Anterior cingulate cortex (tissue), 58 donors: ENCODE data around the gene ADCY1.

Source experiments
- DNase-seq, 58 donors: peaks; one replicate each; lab custom pipeline; 2025; lab: John Stamatoyannopoulos, UW

The ADCY1 gene

DNA sequence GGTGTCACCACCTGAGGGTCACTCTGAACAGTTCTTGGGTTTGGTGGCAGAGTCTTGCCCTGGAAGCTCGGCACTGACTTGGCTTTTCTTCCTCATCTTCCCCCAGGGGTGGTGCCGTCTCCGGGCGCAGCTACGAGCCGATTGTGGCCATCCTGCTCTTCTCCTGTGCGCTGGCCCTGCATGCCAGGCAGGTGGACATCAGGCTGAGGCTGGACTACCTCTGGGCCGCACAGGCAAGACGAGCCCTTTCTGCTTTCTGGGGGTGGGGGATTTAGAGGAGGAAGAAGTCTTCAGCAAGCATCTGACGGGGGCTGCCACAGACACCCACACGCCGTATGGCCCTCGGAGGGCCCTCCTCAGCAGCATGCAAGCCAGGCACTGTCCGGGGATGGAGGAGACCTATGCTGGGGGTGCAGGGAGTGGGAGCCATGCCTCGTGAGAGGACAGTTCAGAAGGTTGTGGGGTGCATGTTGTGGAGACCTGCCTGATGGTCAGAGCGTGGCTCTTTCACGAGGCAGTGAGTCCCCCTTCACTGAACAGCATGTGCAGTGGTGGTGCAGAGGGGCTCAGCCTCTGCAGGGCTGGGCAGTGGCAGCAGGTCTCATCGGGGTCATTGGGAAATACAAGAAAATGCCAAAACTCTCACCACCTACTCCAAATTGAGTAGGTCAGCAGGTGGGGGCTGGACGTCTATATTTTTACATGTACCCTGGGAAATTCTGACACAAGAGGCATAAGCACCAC, 112.4 kb downstream of the ADCY1 start:
- no peak for DNase-seq

DNA sequence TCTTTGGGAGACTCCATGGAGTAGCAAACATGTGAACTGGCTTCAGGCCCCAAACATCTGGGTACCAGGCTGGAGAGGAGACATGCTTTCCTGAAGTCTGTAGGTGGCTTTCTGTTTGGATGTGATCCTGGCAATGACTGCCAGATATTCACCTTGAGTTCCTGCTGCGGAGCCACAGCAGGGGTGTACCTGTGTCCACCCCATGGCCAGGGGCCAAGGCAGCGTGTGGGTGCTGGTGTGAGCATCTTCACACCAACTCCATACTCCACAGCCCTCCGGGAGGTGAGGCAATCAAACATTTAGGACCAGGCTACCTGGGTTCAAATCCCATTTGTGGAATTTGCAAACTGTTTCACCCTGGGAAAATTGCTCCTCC, 113.0 kb downstream of the ADCY1 start:
- no peak for DNase-seq

DNA sequence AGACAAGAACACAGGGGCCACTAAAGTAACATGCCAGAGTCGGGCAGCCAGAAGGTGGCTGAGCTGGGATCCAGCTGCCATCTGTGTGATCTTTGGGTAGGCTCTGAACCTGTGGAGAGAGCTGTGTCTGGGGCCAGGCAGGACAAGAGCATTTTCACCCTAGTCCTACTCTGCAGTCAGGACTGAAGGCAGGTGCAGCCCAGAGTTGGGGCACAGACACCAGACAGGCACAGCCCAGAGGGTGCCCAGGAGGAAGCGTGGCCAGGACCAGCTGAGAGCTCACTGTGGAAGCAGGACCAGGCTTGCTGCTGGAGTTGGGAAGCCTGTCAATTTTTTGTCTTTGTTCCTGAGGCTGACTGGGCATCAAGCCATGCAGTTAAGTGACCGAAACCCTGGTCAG, 113.6 kb downstream of the ADCY1 start:
- peak in 3 of 58 donors; percentile 3 to 29 (median 21) for DNase-seq

DNA sequence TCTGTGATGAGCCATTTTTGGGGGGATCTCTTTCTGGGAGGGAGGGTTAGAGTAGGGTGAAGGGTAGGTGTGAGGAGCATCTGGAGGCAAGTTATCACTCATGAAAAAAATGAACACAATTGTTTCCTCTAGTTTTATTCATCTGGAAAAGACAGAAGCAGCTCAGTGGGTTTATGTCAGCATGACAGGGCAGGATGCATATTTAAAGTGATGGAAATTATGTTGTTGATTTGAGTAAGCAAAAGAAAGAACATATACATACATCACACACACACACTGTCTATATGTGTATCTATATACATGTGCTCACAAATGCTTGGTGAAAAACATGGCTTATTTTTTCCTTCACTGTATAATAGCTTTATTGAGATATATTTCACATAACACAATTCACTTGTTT, 114.2 kb downstream of the ADCY1 start:
- no peak for DNase-seq

DNA sequence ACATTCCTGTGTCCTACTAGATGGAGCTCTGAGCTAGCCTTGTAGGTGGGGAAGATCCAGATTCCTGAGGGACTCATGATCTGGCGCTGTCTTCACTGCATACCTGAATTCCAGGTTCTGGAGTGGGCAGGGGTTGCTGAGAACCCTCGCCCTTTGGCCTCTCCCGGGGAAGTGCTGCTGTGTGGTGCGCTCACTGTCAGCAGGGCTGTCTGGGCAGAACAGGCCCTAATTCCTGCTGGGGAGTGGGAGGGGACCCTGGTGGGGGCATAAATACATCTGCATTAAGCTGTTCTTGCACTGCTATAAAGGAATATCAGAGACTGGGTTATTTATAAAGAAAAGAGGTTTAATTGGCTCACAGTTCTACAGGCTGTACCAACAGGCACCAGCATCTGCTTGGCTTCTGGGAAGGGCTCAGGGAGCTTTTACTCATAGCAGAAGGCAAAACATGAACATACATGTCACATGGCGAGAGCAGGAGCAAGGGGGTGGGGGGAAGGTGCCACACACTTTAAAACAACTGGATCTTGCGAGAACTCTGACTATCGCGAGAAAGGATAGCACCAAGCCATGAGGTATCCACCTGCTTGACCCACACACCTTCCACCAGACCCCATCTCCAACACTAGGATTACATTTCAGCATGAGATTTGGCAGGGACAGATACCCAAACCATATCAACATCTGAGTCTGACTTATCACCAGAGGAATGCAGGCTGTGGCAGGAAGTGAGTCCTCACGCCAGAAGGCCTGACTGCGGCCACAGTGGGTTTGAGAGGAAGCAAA, 115.0 kb downstream of the ADCY1 start:
- DNase-seq, result no peak

DNA sequence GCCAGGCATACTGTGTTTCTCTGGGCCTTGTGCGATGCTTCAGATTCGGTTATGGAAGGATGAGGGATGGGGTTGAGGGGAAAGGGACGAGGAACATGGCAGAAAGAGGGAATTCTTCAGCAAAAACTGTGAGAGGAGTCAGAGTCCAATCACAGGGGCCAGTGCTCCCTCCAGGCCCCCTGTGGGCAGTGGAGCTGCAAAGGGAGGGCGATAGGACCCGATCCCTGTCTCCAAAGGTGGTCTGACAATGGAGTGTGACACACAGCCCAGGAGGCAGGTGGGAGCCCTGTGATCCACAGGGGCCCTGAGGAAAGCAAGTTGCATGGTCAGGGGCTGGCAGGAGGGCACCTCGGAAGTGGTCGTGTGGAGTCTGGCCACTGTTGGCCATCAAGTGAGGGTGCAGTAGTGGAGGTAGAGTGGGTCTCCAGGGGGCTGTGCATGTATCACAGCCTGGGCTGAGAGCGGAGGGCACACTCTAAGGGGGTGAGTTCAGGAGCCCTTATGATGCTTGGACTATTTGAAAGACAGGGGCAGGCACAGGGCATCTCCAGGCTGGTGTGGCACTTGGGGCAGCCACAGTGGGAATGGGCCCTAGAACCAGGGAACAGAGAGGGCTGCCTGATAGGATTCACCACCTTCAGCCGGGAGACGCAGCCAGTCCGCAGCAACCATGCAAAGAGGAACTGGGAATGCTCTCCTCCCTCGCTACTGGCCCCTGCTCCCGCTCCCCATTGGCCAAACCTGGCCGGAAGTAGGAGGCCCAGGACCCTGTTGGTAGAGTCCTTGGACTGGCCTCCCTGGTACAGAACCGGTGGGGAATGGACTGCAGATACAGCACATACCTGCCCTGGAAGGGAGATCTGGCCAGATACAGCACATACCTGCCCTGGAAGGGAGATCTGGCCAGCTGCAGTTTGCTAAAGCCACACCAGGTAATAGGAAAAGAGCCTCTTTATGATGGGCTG, 115.9 kb downstream of the ADCY1 start:
- DNase-seq, result no peak

DNA sequence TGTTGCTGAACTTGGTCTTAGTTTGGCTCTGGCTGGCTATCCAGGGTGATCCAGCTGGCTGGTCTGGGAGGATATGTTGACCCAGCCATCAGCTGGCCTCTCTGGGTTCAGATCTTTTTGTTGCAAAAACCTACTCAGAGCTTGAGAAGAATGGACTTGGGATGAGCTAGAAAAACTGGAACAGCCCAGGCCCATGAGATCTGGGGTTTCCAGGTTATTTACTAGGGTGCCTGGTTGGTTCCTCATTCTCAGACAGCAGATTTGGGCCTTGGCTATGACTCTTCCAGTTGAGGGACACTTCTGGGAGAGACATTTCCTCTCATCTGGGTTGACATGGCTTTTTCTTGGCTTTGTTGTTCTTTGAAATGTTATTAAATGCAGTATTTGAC, 116.6 kb downstream of the ADCY1 start:
- DNase-seq, result no peak

DNA sequence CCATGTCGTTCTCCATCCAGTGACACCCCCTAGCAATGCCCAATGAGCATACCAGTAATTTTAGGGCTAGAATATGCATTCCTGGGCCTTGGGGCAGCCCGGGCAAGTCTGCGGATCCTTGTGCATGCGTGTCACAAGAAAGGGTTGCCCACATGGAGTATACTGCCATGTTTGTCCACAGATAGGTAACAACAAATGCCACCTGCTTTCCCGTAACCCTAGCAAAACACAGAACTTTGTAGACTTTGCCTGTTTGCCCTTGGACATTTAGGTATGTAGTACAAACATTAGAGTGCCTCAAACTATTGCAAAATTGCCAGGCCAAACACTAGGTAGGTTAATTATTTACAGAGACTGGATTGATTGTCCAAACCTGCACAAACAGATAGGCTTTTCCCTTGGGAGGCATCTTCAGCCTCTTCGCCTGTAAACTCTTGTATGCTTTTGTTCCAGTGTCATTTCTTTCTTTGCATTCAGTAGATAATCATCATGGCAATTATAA, 117.0 kb downstream of the ADCY1 start:
- DNase-seq, result no peak

DNA sequence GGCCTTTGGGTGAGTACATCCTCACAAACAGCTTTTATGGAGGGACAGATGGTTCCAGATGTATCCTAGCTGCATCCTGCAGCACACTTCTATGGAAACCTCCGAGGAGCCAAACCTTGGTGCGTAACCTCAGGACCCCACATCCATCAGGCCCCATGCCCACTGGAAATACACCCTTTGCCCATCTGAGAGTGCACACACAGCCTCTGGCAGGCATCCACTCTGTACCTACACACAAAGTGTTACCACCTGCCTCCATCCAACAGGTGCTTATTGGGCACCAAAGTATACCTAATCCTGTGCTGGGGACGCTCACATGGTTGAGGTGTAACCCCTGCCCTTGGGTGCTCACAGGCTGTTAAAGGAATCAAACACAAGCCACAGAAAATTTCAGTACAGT, 117.9 kb downstream of the ADCY1 start:
- DNase-seq, result no peak

DNA sequence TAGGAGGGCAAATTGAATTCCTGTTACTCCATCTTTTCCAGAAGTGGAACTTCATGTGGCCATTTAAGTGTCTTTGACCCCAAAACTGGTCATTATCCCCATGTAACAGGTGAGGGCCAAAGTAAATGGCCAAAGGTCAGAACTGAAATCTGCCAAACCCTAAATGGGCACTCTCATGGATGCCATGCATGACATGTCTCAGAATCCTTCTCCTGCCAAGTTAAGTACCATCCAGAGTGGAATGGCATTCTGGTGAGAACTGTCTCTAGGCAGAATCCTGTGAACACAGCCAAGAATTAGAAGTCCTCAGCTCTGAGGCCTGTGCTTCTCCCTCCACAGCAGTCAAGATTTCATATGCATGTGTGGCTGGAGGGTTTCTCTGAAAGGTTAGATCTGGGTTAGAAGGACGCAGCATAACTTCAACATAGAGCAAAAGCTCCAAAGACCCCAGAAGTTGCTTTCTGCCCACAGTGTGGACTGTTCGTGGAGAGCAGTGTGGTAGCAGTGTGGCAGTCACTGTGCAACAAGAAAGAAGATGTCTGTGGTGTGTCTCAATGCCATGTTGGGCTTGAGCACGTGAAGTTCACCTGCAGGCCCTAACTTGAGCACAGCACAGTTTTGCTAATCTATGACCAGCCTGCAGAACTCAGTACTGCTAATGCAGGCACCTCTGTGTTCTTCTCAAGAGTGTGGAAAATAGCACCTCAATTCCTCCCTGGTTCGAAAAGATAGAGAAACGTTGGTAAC, 121.3 kb downstream of the ADCY1 start:
- DNase-seq, result no peak

DNA sequence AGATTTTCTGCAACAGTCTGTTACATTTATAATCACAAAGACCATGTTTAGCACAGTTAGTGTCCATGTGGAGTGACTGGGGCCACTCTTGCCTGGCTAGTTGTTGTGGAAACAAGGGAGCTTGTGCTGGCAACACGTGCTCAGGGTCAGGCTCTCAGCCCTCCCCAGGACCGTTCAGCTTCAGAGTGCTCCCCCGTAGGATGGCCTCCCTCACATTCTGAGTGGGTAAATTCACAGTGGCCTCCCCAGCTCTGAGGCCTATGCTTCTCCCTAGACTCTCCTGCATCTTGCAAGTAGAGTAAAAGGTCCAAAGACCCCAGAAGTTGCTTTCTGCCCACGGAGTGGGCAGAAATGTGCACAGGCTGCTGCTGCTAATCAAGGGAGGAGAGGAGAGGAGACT, 122.3 kb downstream of the ADCY1 start:
- DNase-seq, result no peak

DNA sequence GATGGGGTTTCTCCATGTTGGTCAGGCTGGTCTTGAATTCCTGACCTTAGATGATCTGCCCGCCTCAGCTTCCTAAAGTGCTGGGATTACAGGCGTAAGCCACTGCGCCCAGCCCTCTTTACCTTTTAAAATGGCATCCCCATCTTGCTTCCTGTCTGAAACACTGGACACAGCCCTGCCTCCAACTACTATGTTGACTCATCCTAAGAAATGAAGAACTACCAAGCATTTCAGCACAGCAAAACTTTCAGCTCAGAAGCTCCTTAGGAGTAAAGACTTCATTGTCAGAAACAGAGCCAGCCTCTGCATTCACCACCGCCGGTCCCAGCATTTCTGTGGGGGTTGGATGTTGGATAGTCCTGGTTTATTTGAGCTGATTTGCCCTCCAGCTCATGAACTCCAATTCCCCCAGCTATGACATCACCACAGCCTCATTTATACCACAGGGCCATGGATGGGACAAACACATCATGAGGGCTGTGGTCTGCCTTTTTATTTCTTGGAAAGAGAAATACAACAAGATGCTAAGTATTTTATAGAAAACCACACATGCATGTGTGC, 123.5 kb downstream of the ADCY1 start:
- DNase-seq, result no peak

DNA sequence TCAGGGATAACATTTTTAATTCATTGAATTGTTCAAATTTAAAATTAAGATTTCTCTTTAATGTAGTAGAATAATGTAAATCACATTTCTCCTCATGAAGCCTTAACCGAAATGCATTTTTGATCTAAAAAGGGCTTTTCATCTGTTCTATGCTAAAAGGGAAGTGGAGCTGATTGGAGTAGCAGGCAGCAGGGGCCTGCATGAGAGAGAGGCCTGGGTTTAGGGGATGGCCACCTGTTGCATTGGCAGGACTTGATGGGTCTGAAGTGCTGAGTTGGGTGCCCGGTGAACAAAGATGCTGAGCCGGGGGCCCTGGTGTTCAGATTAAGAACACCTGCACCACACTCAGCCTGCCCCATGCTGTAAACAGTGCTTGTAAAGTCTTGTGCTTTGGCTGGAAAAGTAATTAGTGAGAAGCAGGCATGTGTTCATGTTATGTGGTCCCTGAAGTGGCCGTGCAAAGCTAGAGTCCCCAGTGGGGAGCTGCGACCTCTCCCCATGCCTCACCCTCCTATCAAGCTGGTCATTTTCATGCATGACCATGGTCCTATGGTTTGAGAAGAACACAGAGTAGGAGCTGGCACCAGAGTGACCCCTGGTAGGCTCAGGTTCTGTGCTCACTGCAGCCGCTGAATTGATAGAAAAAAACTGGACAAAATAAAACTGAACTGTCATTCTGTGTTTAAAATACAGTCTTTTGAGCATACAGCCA, 124.3 kb downstream of the ADCY1 start:
- DNase-seq, result no peak

DNA sequence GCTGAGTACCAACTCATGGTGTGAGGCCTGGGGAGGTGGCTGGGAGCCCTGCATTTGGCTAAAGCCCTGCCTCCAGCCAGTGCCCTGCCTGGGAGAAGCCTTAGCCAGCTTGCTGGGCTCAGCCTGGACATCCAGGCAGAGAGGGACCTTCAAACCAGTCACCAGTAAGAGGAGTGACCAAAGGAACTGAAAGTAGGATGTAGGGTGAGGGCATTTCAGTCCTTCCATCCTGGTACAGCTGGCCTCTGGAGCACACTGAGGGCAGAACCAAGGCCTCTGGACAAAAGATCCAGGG, 124.8 kb downstream of the ADCY1 start:
- no peak for DNase-seq

DNA sequence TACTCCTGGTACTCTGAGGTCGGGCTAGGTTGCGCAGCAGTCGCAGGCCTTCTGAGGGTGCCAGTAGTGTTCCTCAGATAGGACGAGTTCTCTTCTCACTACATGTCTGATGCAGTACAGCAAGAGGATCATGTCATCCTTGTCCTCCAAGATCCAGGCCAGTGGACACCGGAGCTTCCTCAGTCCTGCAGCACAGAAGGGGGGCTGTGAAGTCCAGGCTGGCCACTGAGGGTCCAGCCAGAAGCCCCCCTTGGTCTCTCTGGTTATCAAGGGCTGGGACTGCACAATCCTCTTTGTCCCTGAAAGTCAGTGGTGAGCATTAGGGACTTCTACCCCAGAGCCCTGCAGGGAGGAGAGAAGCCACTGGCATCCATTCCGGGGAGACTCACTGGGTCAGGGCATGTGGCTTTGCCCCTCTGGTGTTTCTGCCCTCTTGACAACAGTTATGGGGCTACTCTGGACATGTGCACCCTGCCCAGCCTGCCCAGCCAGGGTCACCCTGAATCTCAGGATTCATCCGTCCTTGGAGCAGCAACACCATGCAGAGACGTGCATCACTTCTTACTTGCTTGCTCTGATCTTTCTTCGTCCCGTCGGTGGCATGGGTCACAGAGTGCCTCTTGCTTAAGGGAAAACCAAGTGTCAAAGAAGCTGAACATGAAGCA, 125.7 kb downstream of the ADCY1 start:
- DNase-seq, result no peak

DNA sequence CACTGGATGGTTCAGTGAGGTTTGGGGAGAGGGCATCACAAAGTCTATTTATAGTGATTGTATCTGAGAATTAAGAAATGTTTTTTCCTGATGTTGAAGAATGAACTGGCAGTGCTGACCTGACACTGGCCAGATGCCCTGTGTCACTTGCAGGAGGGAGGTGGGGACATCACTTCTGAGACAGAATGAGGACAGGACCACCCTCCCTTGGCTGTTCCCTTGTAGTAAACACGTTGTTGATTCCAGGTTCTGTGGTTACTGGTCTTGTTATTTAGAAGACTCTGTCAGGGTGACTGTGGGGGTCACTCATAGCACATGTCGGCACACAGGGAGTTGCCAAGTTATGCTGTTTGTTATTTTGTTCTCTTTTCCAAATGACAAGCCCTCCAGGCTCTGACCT, 126.4 kb downstream of the ADCY1 start:
- DNase-seq, result peak in 3 of 58 donors; percentile 13 to 42 (median 15)

DNA sequence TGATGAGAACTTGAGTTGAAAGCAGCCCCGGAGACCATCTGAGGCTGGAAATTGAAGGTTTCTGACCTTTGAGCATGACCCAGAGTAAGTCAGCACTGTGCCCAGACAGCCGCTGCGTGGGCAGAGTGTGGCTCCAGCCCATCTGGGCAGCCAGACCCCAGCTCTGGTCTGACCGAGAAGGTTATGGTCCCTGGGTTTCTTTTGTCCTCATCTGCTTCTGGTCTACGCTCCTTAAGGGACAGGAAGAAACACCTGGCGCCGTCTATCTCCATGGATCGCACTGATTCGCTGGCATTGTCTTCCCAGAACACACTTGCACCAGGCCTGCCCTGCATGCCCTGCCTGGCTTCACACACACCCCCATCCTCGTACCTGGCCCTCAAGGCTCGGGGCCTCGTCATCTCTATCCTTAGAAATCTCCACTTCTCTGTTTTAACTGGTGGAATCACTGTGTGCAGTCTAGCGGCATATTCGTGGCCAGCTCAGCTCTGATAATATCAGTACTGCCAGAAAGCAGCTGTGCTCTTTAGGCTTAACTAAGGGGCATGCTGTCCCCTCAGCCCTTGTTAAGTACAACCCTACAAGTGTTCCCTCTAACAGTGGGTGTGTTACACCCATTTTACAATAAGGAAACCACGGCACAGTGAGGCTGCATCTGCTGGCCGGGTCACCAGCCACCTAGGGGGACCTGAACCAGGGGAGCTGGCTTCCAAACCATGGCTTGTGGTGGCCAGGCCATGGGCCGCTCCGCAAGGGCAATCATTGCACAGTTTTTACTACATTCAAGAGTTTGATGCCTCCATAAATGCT, 127.7 kb downstream of the ADCY1 start:
- no peak for DNase-seq

DNA sequence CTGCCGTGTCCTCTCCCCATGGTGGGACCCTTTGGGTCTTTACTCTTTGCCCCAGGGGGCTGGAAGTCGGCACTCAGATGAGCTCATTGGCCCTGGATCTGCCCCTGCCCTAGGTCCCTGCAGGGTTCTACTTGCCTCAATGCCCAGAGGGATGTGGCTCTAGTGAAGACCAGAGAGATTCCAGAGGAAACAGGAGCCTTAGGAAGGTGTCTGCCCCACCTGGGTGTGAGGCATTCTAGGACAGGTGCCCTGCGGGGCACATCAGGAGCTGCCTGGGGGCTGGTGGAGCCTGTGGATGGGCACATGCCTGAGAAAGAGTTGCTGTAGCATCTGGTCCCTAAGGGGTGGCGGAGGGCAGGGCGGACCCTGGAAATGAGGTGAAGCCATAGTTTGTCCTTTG, 128.6 kb downstream of the ADCY1 start:
- no peak for DNase-seq
